Measurements from ENCODE around the gene GOLGA8N. TPM values are rescaled to one million over a fixed set of nuclear protein-coding genes. Genes with fewer than 3 reads are reported as not detected.

Gene GOLGA8N
- total RNA-seq, 1 experiment from 2014 or later = 2.4 TPM

- Histone ChIP-seq H3K4me1 (ENCODE audit: control insufficient read depth in 1 of 2, insufficient read depth in 2 of 2, low read length in 2 of 2) (no peaks in the 10 kb centered on the region), H4K20me1 (ENCODE audit: insufficient read depth) (no peaks in the 10 kb centered on the region), H3K9me3 (ENCODE audit: control insufficient read depth in 1 of 2, insufficient read depth in 1 of 2, low read depth in 1 of 2, low read length in 2 of 2) (no peaks in the 10 kb centered on the region), H2AFZ (ENCODE audit: low read depth, low read length, poor library complexity, severe bottlenecking) (no peak overlapping the region), H3K4me3 (replicated peaks in 1 of 2; ENCODE audit: low read depth in 1 of 2, low read length in 2 of 2) (no peak overlapping the region), H3K27ac (ENCODE audit: low read depth, low read length) (no peak overlapping the region), H3K9ac (ENCODE audit: low read length) (no peak overlapping the region), H3K4me2 (ENCODE audit: low read length) (no peak overlapping the region), H3K27me3 (ENCODE audit: insufficient read depth, low read length) (no peaks in the 10 kb centered on the region), H3K36me3 (ENCODE audit: control insufficient read depth in 1 of 2, insufficient read depth in 2 of 2, low read length in 2 of 2) (peaks cover 4 to 11% of the 10 kb centered on the region in 2 experiments; a peak in 2 of 4 replicates), H3K9me2 (ENCODE audit: insufficient read depth) (no peaks in the 10 kb centered on the region), H3K79me2 (ENCODE audit: insufficient read depth, low read length) (no peaks in the 10 kb centered on the region)
- TF ChIP-seq CEBPB (IDR thresholded peaks at IDR 0.05; ENCODE audit: low read depth) (no peak), POLR2A (IDR thresholded peaks at IDR 0.05; ENCODE audit: borderline replicate concordance, extremely low read depth, insufficient read depth, insufficient read length) (no peak), RAD21 (IDR thresholded peaks at IDR 0.05; ENCODE audit: low read depth) (no peak), EZH2 (IDR thresholded peaks at IDR 0.05) (no peak), CBX3 (IDR thresholded peaks at IDR 0.05; ENCODE audit: low read depth) (no peak), ELF1 (IDR thresholded peaks at IDR 0.05; ENCODE audit: borderline replicate concordance, low read depth) (no peak), ATF3 (IDR thresholded peaks at IDR 0.05) (no peak), SRF (IDR thresholded peaks at IDR 0.05; ENCODE audit: low read depth) (no peak), ZBTB33 (IDR thresholded peaks at IDR 0.05; ENCODE audit: extremely low read depth, insufficient replicate concordance, low read length) (no peak), FOSL1 (IDR thresholded peaks at IDR 0.05; ENCODE audit: low read depth) (no peak), POLR2AphosphoS5 (IDR thresholded peaks at IDR 0.05; ENCODE audit: low read depth, low read length) (no peak), EGR1 (IDR thresholded peaks at IDR 0.05; ENCODE audit: low read depth) (no peak), REST (IDR thresholded peaks at IDR 0.05; ENCODE audit: low read depth) (no peak), JUND (IDR thresholded peaks at IDR 0.05) (no peak)
- DNase-seq (ENCODE audit: low read depth, low spot score) (no peak), ATAC-seq (no peak)
- RAD21 ChIA-PET (ENCODE audit: low non-redundant PET in 1 of 2, low total read pairs in 2 of 2, uncharacterized antibody in 2 of 2, unreplicated experiment in 2 of 2) = no interaction called here
- POLR2A ChIA-PET = no interaction called here
- intact Hi-C loops (cut with micrococcal nuclease) = no loop called here
- CTCF ChIA-PET = no interaction called here
- no TSS peak for BruUV-seq (replicated peaks)
These were observed 53.0 kb downstream of the GOLGA8N start for GRCh38 chr15:32646291-32646690.

Data from HCT116 (cell line).